A549 (cell line): ENCODE data around the gene HOOK2.

Experiments
- CHD4 ChIP-seq: fragments of 200-600 bp; sonication (generic); IDR thresholded peaks from 2 replicates; pipeline ENCODE4 v1.6.1; 2016; ENCODE audit warnings: antibody characterized with exemption, mild to moderate bottlenecking, borderline replicate concordance
- EP300 ChIP-seq, 2 experiments: fragments of >200 bp; sonication (Bioruptor Twin); formaldehyde crosslinking; IDR thresholded peaks; 2 replicates in 1 of 2; 3 replicates in 1 of 2; pipeline ENCODE4 v1.6.1; 2016 to 2017
- KDM1A ChIP-seq: fragments of 200-600 bp; sonication (generic); IDR thresholded peaks from 2 replicates; pipeline ENCODE4 v1.6.1; 2016; ENCODE audit warnings: low read depth, mild to moderate bottlenecking
- POLR2A ChIP-seq: IDR thresholded peaks from 2 replicates; pipeline ENCODE4 v1.6.1; 2012; ENCODE audit warnings: mild to moderate bottlenecking, low read length
- RAD21 ChIP-seq, 2 experiments: fragments of >200 bp in 1 of 2; sonication (Bioruptor Twin) in 1 of 2; formaldehyde crosslinking in 1 of 2; IDR thresholded peaks in 1 of 2; conservative IDR thresholded peaks in 1 of 2; 2 replicates in 1 of 2; 3 replicates in 1 of 2; pipeline ENCODE4 v1.6.1; 2012 to 2018; ENCODE audit warnings: inconsistent platforms in 1 of 2
- RCOR1 ChIP-seq: fragments of 150-350 bp; IDR thresholded peaks from 2 replicates; pipeline ENCODE4 v1.6.1; 2014; ENCODE audit warnings: antibody characterized with exemption, low read length, low read depth
- SMC3 ChIP-seq: fragments of >200 bp; sonication (Bioruptor Twin); formaldehyde crosslinking; IDR thresholded peaks from 3 replicates; pipeline ENCODE4 v1.6.1; 2018; ENCODE audit warnings: inconsistent platforms
- TFCP2L1 ChIP-seq: fragments of 250-450 bp; sonication (Bioruptor Pico); IDR thresholded peaks from 2 replicates; pipeline ENCODE4 v1.5.0; 2021; ENCODE audit warnings: mild to moderate bottlenecking
- TP53 ChIP-seq: fragments of 250-450 bp; sonication (Bioruptor Pico); IDR thresholded peaks from 2 replicates; pipeline ENCODE4 v1.5.0; 2021; ENCODE audit warnings: mild to moderate bottlenecking, moderate library complexity
- TF ChIP-seq, protein P1 (sequence below): fragments of 200-600 bp; sonication (generic); IDR thresholded peaks from 2 replicates; pipeline ENCODE4 v1.6.1; 2016; ENCODE audit warnings: antibody characterized with exemption, mild to moderate bottlenecking, moderate library complexity
- TF ChIP-seq, protein P2 (sequence below): fragments of >200 bp; sonication (Bioruptor Twin); formaldehyde crosslinking; IDR thresholded peaks from 3 replicates; pipeline ENCODE4 v1.5.1; 2016
- TF ChIP-seq, protein P3 (sequence below): fragments of 450-650 bp; IDR thresholded peaks from 2 replicates; pipeline ENCODE4 v1.6.1; 2014; ENCODE audit warnings: antibody characterized with exemption

DNA sequence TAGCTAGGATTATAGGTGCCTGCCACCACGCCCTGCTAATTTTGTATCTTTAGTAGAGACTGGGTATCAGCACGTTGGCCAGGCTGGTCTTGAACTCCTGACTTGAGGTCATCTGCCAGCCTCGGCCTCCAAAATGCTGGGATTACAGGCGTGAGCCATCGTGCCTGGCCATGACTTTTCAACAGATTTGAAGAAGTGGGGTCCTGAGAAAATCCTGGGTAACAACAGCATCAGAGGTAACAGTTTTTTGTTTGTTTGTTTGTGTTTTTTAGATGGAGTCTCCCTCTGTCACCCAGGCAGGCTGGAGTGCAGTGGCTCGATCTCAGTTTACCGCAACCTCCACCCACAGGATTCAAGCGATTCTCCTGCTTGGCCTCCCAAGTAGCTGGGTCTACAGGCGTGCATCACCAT is 19.6 kb upstream of the HOOK2 start:
- TF ChIP-seq, protein P1, sequence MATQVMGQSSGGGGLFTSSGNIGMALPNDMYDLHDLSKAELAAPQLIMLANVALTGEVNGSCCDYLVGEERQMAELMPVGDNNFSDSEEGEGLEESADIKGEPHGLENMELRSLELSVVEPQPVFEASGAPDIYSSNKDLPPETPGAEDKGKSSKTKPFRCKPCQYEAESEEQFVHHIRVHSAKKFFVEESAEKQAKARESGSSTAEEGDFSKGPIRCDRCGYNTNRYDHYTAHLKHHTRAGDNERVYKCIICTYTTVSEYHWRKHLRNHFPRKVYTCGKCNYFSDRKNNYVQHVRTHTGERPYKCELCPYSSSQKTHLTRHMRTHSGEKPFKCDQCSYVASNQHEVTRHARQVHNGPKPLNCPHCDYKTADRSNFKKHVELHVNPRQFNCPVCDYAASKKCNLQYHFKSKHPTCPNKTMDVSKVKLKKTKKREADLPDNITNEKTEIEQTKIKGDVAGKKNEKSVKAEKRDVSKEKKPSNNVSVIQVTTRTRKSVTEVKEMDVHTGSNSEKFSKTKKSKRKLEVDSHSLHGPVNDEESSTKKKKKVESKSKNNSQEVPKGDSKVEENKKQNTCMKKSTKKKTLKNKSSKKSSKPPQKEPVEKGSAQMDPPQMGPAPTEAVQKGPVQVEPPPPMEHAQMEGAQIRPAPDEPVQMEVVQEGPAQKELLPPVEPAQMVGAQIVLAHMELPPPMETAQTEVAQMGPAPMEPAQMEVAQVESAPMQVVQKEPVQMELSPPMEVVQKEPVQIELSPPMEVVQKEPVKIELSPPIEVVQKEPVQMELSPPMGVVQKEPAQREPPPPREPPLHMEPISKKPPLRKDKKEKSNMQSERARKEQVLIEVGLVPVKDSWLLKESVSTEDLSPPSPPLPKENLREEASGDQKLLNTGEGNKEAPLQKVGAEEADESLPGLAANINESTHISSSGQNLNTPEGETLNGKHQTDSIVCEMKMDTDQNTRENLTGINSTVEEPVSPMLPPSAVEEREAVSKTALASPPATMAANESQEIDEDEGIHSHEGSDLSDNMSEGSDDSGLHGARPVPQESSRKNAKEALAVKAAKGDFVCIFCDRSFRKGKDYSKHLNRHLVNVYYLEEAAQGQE = no peak
- no peak for TF ChIP-seq TP53
- no peak for TF ChIP-seq RCOR1
- TF ChIP-seq POLR2A = no peak
- TF ChIP-seq, protein P2, sequence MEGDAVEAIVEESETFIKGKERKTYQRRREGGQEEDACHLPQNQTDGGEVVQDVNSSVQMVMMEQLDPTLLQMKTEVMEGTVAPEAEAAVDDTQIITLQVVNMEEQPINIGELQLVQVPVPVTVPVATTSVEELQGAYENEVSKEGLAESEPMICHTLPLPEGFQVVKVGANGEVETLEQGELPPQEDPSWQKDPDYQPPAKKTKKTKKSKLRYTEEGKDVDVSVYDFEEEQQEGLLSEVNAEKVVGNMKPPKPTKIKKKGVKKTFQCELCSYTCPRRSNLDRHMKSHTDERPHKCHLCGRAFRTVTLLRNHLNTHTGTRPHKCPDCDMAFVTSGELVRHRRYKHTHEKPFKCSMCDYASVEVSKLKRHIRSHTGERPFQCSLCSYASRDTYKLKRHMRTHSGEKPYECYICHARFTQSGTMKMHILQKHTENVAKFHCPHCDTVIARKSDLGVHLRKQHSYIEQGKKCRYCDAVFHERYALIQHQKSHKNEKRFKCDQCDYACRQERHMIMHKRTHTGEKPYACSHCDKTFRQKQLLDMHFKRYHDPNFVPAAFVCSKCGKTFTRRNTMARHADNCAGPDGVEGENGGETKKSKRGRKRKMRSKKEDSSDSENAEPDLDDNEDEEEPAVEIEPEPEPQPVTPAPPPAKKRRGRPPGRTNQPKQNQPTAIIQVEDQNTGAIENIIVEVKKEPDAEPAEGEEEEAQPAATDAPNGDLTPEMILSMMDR = no peak
- TF ChIP-seq, protein P3, sequence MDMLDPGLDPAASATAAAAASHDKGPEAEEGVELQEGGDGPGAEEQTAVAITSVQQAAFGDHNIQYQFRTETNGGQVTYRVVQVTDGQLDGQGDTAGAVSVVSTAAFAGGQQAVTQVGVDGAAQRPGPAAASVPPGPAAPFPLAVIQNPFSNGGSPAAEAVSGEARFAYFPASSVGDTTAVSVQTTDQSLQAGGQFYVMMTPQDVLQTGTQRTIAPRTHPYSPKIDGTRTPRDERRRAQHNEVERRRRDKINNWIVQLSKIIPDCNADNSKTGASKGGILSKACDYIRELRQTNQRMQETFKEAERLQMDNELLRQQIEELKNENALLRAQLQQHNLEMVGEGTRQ = no peak
- no peak for TF ChIP-seq KDM1A
- TF ChIP-seq TFCP2L1 (CRISPR knock-in tag) = no peak
- TF ChIP-seq EP300 (IDR thresholded peaks at IDR 0.05) = no peak
- TF ChIP-seq SMC3 = no peak
- TF ChIP-seq RAD21 (conservative IDR thresholded peaks at IDR 0.05 in 1 of 2, IDR thresholded peaks at IDR 0.05 in 1 of 2) = no peak
- no peak for TF ChIP-seq CHD4
